ENCODE data around the gene PIWIL4.

The PIWIL4 gene

GRCh38 chr11:94650756-94651155 is 83.6 kb downstream of the PIWIL4 start:
- H3K4ac ChIP-seq (ENCODE audit: low read depth in 1 of 2, low read length in 2 of 2): no peak overlapping the region
- H3K27me3 ChIP-seq (ENCODE audit: control insufficient read depth in 1 of 2, insufficient read depth in 1 of 2, low read length in 2 of 2): no peaks in the 10 kb centered on the region
- no peaks in the 10 kb centered on the region for H3K36me3 ChIP-seq (ENCODE audit: control insufficient read depth in 1 of 2, insufficient read depth in 2 of 2, low read depth in 1 of 2, low read length in 2 of 2)
- H2AFZ ChIP-seq (ENCODE audit: low read depth, low read length): peak overlapping the region; percentile 64
- H2BK12ac ChIP-seq (ENCODE audit: low read length in 2 of 2): peak overlapping the region in 1 of 2 experiments; percentile 15
- 84% methylated on average over 7 of the region's 7 CpGs for WGBS
- H3K18ac ChIP-seq (ENCODE audit: low read depth in 1 of 2, low read length in 2 of 2): peak overlapping the region in 1 of 2 experiments; percentile 46
- no peaks in the 10 kb centered on the region for H3K9me3 ChIP-seq (ENCODE audit: control insufficient read depth, low read length)
- no peaks in the 10 kb centered on the region for H3K79me1 ChIP-seq (replicated peaks; ENCODE audit: low read length, poor library complexity, severe bottlenecking)
- H3K4me1 ChIP-seq (ENCODE audit: control insufficient read depth, insufficient read depth, low read depth, low read length): no peaks in the 10 kb centered on the region
- H2BK15ac ChIP-seq (ENCODE audit: low read depth, poor library complexity, severe bottlenecking): no peak overlapping the region
- peak; percentile 51 for DNase-seq
- no peak overlapping the region for H4K8ac ChIP-seq (ENCODE audit: low read length)
- no peak overlapping the region for H3K4me2 ChIP-seq (ENCODE audit: low read length, poor library complexity, severe bottlenecking)
- peak overlapping the region; percentile 35 for H2BK120ac ChIP-seq (ENCODE audit: low read depth, low read length)
- no peak overlapping the region for H3K23ac ChIP-seq (ENCODE audit: low read length in 2 of 2)
- H3K4me3 ChIP-seq (ENCODE audit: insufficient read depth in 1 of 2, low read depth in 1 of 2, low read length in 2 of 2): peak overlapping the region in 1 of 2 experiments; percentile 17
- H3K27ac ChIP-seq (ENCODE audit: low read length, poor library complexity, severe bottlenecking): no peak overlapping the region
- H2BK5ac ChIP-seq (ENCODE audit: low read depth, low read length, poor library complexity, severe bottlenecking): no peak overlapping the region
- no peak overlapping the region for H3K14ac ChIP-seq (ENCODE audit: low read length in 2 of 2)
- H2AK5ac ChIP-seq (ENCODE audit: low read length, severe bottlenecking): no peak overlapping the region
- H3K9ac ChIP-seq (ENCODE audit: low read length): peak overlapping the region; percentile 73
- no peak overlapping the region for H4K91ac ChIP-seq (ENCODE audit: low read length)

- WGBS: 97% methylated on average over 5 of the region's 6 CpGs
- no peak overlapping the region for H3K4ac ChIP-seq (ENCODE audit: low read depth in 1 of 2, low read length in 2 of 2)
- H4K8ac ChIP-seq (ENCODE audit: low read length): no peak overlapping the region
- no peak overlapping the region for H2AFZ ChIP-seq (ENCODE audit: low read depth, low read length)
- no peak overlapping the region for H3K4me2 ChIP-seq (ENCODE audit: low read length, poor library complexity, severe bottlenecking)
- no peak overlapping the region for H2BK15ac ChIP-seq (ENCODE audit: low read depth, poor library complexity, severe bottlenecking)
- H3K36me3 ChIP-seq (ENCODE audit: control insufficient read depth in 1 of 2, insufficient read depth in 2 of 2, low read depth in 1 of 2, low read length in 2 of 2): no peaks in the 10 kb centered on the region
- no peak overlapping the region for H3K9ac ChIP-seq (ENCODE audit: low read length)
- no peak overlapping the region for H3K27ac ChIP-seq (ENCODE audit: low read length, poor library complexity, severe bottlenecking)
- H3K27me3 ChIP-seq (ENCODE audit: control insufficient read depth in 1 of 2, insufficient read depth in 1 of 2, low read length in 2 of 2): no peaks in the 10 kb centered on the region
- no peak overlapping the region for H2BK5ac ChIP-seq (ENCODE audit: low read depth, low read length, poor library complexity, severe bottlenecking)
- H2AK5ac ChIP-seq (ENCODE audit: low read length, severe bottlenecking): no peak overlapping the region
- no peaks in the 10 kb centered on the region for H3K4me1 ChIP-seq (ENCODE audit: control insufficient read depth, insufficient read depth, low read depth, low read length)
- no peak overlapping the region for H3K14ac ChIP-seq (ENCODE audit: low read length in 2 of 2)
- no peak for DNase-seq
- no peak overlapping the region for H3K23ac ChIP-seq (ENCODE audit: low read length in 2 of 2)
- H4K91ac ChIP-seq (ENCODE audit: low read length): peak overlapping the region; percentile 35
- no peak overlapping the region for H2BK120ac ChIP-seq (ENCODE audit: low read depth, low read length)
- H3K9me3 ChIP-seq (ENCODE audit: control insufficient read depth, low read length): no peaks in the 10 kb centered on the region
- H3K4me3 ChIP-seq (ENCODE audit: insufficient read depth in 1 of 2, low read depth in 1 of 2, low read length in 2 of 2): no peak overlapping the region
- no peak overlapping the region for H2BK12ac ChIP-seq (ENCODE audit: low read length in 2 of 2)
- no peak overlapping the region for H3K18ac ChIP-seq (ENCODE audit: low read depth in 1 of 2, low read length in 2 of 2)
- no peaks in the 10 kb centered on the region for H3K79me1 ChIP-seq (replicated peaks; ENCODE audit: low read length, poor library complexity, severe bottlenecking)
Observed at GRCh38 chr11:94652735-94653284, 85.6 kb downstream of the PIWIL4 start.

DNA sequence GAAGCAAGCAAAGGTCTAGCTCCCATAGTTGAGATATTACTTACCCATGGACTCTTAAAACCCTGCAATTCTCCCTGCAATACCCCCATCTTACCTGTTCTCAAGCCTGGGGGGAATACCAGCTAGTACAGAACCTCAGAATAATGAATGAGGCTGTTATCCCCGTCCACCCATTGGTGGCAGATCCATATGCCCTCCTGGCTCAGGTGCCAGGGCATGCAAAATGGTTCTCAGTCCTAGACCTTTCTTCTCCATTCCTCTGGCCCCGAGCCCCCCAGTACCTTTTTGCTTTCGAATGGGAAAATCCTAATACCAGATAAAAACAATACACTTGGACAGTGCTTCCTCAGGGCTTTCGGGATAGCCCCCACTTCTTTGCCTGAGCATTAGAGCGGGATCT is 86.4 kb downstream of the PIWIL4 start:
- WGBS: 86% methylated on average over 4 of the region's 5 CpGs
- Histone ChIP-seq H3K4me2 (ENCODE audit: low read length, poor library complexity, severe bottlenecking) (no peak overlapping the region), H2AFZ (ENCODE audit: low read depth, low read length) (no peak overlapping the region), H3K9me3 (ENCODE audit: control insufficient read depth, low read length) (no peaks in the 10 kb centered on the region), H3K79me1 (replicated peaks; ENCODE audit: low read length, poor library complexity, severe bottlenecking) (no peaks in the 10 kb centered on the region), H3K27ac (ENCODE audit: low read length, poor library complexity, severe bottlenecking) (no peak overlapping the region), H4K91ac (ENCODE audit: low read length) (no peak overlapping the region), H3K36me3 (ENCODE audit: control insufficient read depth in 1 of 2, insufficient read depth in 2 of 2, low read depth in 1 of 2, low read length in 2 of 2) (no peaks in the 10 kb centered on the region), H3K4ac (ENCODE audit: low read depth in 1 of 2, low read length in 2 of 2) (peak overlapping the region in 1 of 2 experiments; percentile 12), H2BK12ac (ENCODE audit: low read length in 2 of 2) (no peak overlapping the region), H3K4me1 (ENCODE audit: control insufficient read depth, insufficient read depth, low read depth, low read length) (no peaks in the 10 kb centered on the region), H3K23ac (ENCODE audit: low read length in 2 of 2) (no peak overlapping the region), H3K9ac (ENCODE audit: low read length) (no peak overlapping the region), H2BK15ac (ENCODE audit: low read depth, poor library complexity, severe bottlenecking) (no peak overlapping the region), H3K14ac (ENCODE audit: low read length in 2 of 2) (no peak overlapping the region), H4K8ac (ENCODE audit: low read length) (no peak overlapping the region), H2BK120ac (ENCODE audit: low read depth, low read length) (no peak overlapping the region), H2BK5ac (ENCODE audit: low read depth, low read length, poor library complexity, severe bottlenecking) (no peak overlapping the region), H3K27me3 (ENCODE audit: control insufficient read depth in 1 of 2, insufficient read depth in 1 of 2, low read length in 2 of 2) (no peaks in the 10 kb centered on the region), H2AK5ac (ENCODE audit: low read length, severe bottlenecking) (no peak overlapping the region), H3K18ac (ENCODE audit: low read depth in 1 of 2, low read length in 2 of 2) (no peak overlapping the region), H3K4me3 (ENCODE audit: insufficient read depth in 1 of 2, low read depth in 1 of 2, low read length in 2 of 2) (no peak overlapping the region)
- DNase-seq: no peak

- Histone ChIP-seq H2BK12ac (ENCODE audit: low read length in 2 of 2) (no peak overlapping the region), H3K4me3 (ENCODE audit: insufficient read depth in 1 of 2, low read depth in 1 of 2, low read length in 2 of 2) (no peak overlapping the region), H2AFZ (ENCODE audit: low read depth, low read length) (no peak overlapping the region), H3K79me1 (replicated peaks; ENCODE audit: low read length, poor library complexity, severe bottlenecking) (no peaks in the 10 kb centered on the region), H2BK5ac (ENCODE audit: low read depth, low read length, poor library complexity, severe bottlenecking) (no peak overlapping the region), H4K8ac (ENCODE audit: low read length) (no peak overlapping the region), H3K9ac (ENCODE audit: low read length) (no peak overlapping the region), H2BK120ac (ENCODE audit: low read depth, low read length) (no peak overlapping the region), H4K91ac (ENCODE audit: low read length) (no peak overlapping the region), H2BK15ac (ENCODE audit: low read depth, poor library complexity, severe bottlenecking) (no peak overlapping the region), H3K9me3 (ENCODE audit: control insufficient read depth, low read length) (no peaks in the 10 kb centered on the region), H3K36me3 (ENCODE audit: control insufficient read depth in 1 of 2, insufficient read depth in 2 of 2, low read depth in 1 of 2, low read length in 2 of 2) (no peaks in the 10 kb centered on the region), H3K14ac (ENCODE audit: low read length in 2 of 2) (no peak overlapping the region), H3K4ac (ENCODE audit: low read depth in 1 of 2, low read length in 2 of 2) (no peak overlapping the region), H3K4me2 (ENCODE audit: low read length, poor library complexity, severe bottlenecking) (no peak overlapping the region), H3K4me1 (ENCODE audit: control insufficient read depth, insufficient read depth, low read depth, low read length) (no peaks in the 10 kb centered on the region), H2AK5ac (ENCODE audit: low read length, severe bottlenecking) (no peak overlapping the region), H3K27ac (ENCODE audit: low read length, poor library complexity, severe bottlenecking) (no peak overlapping the region), H3K18ac (ENCODE audit: low read depth in 1 of 2, low read length in 2 of 2) (no peak overlapping the region), H3K27me3 (ENCODE audit: control insufficient read depth in 1 of 2, insufficient read depth in 1 of 2, low read length in 2 of 2) (no peaks in the 10 kb centered on the region), H3K23ac (ENCODE audit: low read length in 2 of 2) (no peak overlapping the region)
- DNase-seq: no peak
- 89% methylated on average over 7 of the region's 7 CpGs for WGBS
Observed at GRCh38 chr11:94654201-94654600, 87.0 kb downstream of the PIWIL4 start.

Data from mesenchymal stem cell (in vitro differentiated cells and primary cell).